Spleen (tissue), 11 donors: ENCODE data around the gene GDPD3. TPM values are rescaled to one million over a fixed set of nuclear protein-coding genes. Genes with fewer than 3 reads are reported as not detected.

Experiments used
- DNase-seq: peaks from one replicate; pipeline ENCODE4 v3.0.0-alpha.2; 2020
- H3K27ac ChIP-seq, 8 donors: fragments of 200-600 bp; sonication (generic) in 7 of 8; 1 replicate in 4 of 8; 2 replicates in 4 of 8; pipeline versions ENCODE4 v1.5.0 to v1.8.0; 2016 to 2021; ENCODE audit warnings: inconsistent platforms in 4 of 8, mild to moderate bottlenecking in 4 of 8, moderate library complexity in 1 of 8
- H3K27me3 ChIP-seq, 7 donors: fragments of 200-600 bp; sonication (generic) in 6 of 7; replicated peaks in 1 of 7; 1 replicate in 4 of 7; 2 replicates in 3 of 7; pipeline versions ENCODE4 v1.5.0 to v1.8.0; 2016 to 2021; ENCODE audit warnings: inconsistent platforms in 3 of 7, mild to moderate bottlenecking in 1 of 7
- H3K36me3 ChIP-seq, 6 donors: fragments of 200-600 bp; sonication (generic) in 5 of 6; 1 replicate in 4 of 6; 2 replicates in 2 of 6; pipeline versions ENCODE4 v1.5.0 to v1.8.0; 2016 to 2021; ENCODE audit warnings: inconsistent platforms in 2 of 6
- H3K4me1 ChIP-seq, 6 donors: fragments of 200-600 bp; sonication (generic) in 5 of 6; 1 replicate in 3 of 6; 2 replicates in 3 of 6; pipeline versions ENCODE4 v1.5.0 to v1.8.0; 2016 to 2021; ENCODE audit warnings: inconsistent platforms in 3 of 6
- H3K4me3 ChIP-seq, 8 donors: fragments of 200-600 bp; sonication (generic) in 7 of 8; 1 replicate in 4 of 8; 2 replicates in 4 of 8; pipeline versions ENCODE4 v1.5.0 to v1.8.0; 2016 to 2021; ENCODE audit warnings: inconsistent platforms in 4 of 8, mild to moderate bottlenecking in 4 of 8, moderate library complexity in 2 of 8
- H3K9me3 ChIP-seq, 8 donors: fragments of 200-600 bp; sonication (generic) in 7 of 8; 1 replicate in 4 of 8; 2 replicates in 4 of 8; pipeline versions ENCODE4 v1.5.0 to v1.8.0; 2016 to 2021; ENCODE audit warnings: inconsistent platforms in 4 of 8
- CTCF ChIP-seq, 11 experiments: fragments of 200-600 bp in 7 of 11; fragments of 450-650 bp in 4 of 11; sonication (generic) in 4 of 11; IDR thresholded peaks in 8 of 11; conservative IDR thresholded peaks in 3 of 11; 1 replicate in 7 of 11; 2 replicates in 4 of 11; pipeline versions ENCODE4 v1.4.0 to v1.8.0; 2016 to 2021; ENCODE audit warnings: antibody characterized with exemption in 11 of 11, inconsistent platforms in 4 of 11, mild to moderate bottlenecking in 1 of 11
- POLR2A ChIP-seq, 3 donors: fragments of 450-650 bp; IDR thresholded peaks; one replicate each; pipeline ENCODE4 v1.5.1; 2017; ENCODE audit warnings: antibody characterized with exemption in 3 of 3, mild to moderate bottlenecking in 1 of 3
- POLR2AphosphoS5 ChIP-seq, 3 donors: sonication (generic); formaldehyde crosslinking; IDR thresholded peaks; one replicate each; pipeline ENCODE4 v1.5.1; 2017; ENCODE audit warnings: antibody characterized with exemption in 3 of 3
- WGBS, 5 donors: extraction: QIAGEN DNeasy Blood & Tissue Kit in 3 of 5; methylation state at CpG; one replicate each; pipeline versions ENCODE4 v1.1.5 to v1.1.7; 2013 to 2018; 5-methylcytosine and 5-hydroxymethylcytosine counted together
- intact Hi-C: fragments of 100-400 bp; cut with DNase I; formaldehyde crosslinking; loops from one replicate; pipeline ENCODE4 v1.15.0; 2023; ENCODE audit warnings: low total_unique reads
- polyA plus RNA-seq, 3 donors: library from polyadenylated mRNA; stranded (reverse); fragments of 200-250 nt; gene quantifications; one replicate each; pipeline ENCODE4 v1.2.1, GENCODE V29; 2013
- total RNA-seq, 7 donors: library from RNA; depleted of rRNA in 3 of 7; stranded (reverse); fragments of >200 nt in 3 of 7; fragmentation: NEBNext Ultra II Directional in 4 of 7; extraction: Animal tissue kit (Norgen Biotek cat#: 25700) in 4 of 7; gene quantifications; one replicate each; pipeline versions ENCODE4 v1.1.0 to v1.2.1, GENCODE V29; 2016 to 2021
- donor health status: healthy with polysubstance abuse.
- donor health status: DM: no; HTN: no; CAD: no; lungs with moderate emphysema.
- donor health status: DM: no; HTN: no; CAD: no.
- donor health status: Bipolar disorder and iron deficiency.
- donor health status: healthy.
- donor health status: DM: no; HTN: no; CAD: no.
- donor health status: DM: yes; HTN: yes; CAD: no.

The GDPD3 gene
- total and polyA plus RNA-seq, 10 donors: 4.3 to 18.0 (median 10.7) TPM

- intact Hi-C loops: no loop called here
- no peak overlapping the region for H3K4me3 ChIP-seq
- no peak for DNase-seq
- no peaks in the 10 kb centered on the region for H3K9me3 ChIP-seq
- H3K27me3 ChIP-seq: no peaks in the 10 kb centered on the region
- H3K4me1 ChIP-seq: peaks cover 25 to 91% (median 49%) of the 10 kb centered on the region in 6 donors
- H3K27ac ChIP-seq: peak overlapping the region in 2 of 8 donors; percentile 97 to 98
- 84 to 92% (median 89%) methylated on average over 17 to 22 of the region's 22 CpGs for WGBS, 5 donors
- TF ChIP-seq POLR2A (IDR thresholded peaks at IDR 0.05): no peak
- TF ChIP-seq POLR2AphosphoS5 (IDR thresholded peaks at IDR 0.05): peak in 1 of 3 donors; percentile 45
- H3K36me3 ChIP-seq: peaks cover 0 to 43% (median 27%) of the 10 kb centered on the region in 6 donors
These were observed 24.3 kb downstream of the GDPD3 start for GRCh38 chr16:30088832-30089624.

GRCh38 chr16:30088237-30088831, 25.0 kb downstream of the GDPD3 start:
- H3K27ac ChIP-seq: peak overlapping the region in 2 of 8 donors; percentile 77 to 85

GRCh38 chr16:30087181-30087898, 26.0 kb downstream of the GDPD3 start:
- Histone ChIP-seq H3K9me3 (no peaks in the 10 kb centered on the region), H3K27ac (peak overlapping the region in 7 of 8 donors; percentile 36 to 85 (median 70)), H3K36me3 (peaks cover 6 to 47% (median 38%) of the 10 kb centered on the region in 6 donors), H3K4me3 (peak overlapping the region in 1 of 8 donors; percentile 19), H3K4me1 (peaks cover 9 to 74% (median 32%) of the 10 kb centered on the region in 6 donors), H3K27me3 (no peaks in the 10 kb centered on the region)
- TF ChIP-seq POLR2AphosphoS5 (IDR thresholded peaks at IDR 0.05) (peak in 2 of 3 donors; percentile 25 to 69), POLR2A (IDR thresholded peaks at IDR 0.05) (no peak)
- intact Hi-C loops: no loop called here
- WGBS, 5 donors: 66 to 91% (median 79%) methylated on average over 11 of the region's 11 CpGs
- DNase-seq: peak; percentile 79

More at GRCh38 chr16:30088237-30088831, 25.0 kb downstream of the GDPD3 start:
- WGBS, 5 donors: 74 to 92% (median 88%) methylated on average over 7 to 10 of the region's 10 CpGs
- H3K36me3 ChIP-seq: peaks cover 6 to 43% (median 30%) of the 10 kb centered on the region in 6 donors
- peaks cover 19 to 84% (median 42%) of the 10 kb centered on the region in 6 donors for H3K4me1 ChIP-seq
- H3K9me3 ChIP-seq: no peaks in the 10 kb centered on the region
- no peak overlapping the region for H3K4me3 ChIP-seq
- intact Hi-C loops: no loop called here
- no peak for DNase-seq
- TF ChIP-seq POLR2AphosphoS5 (IDR thresholded peaks at IDR 0.05) (no peak), CTCF (IDR thresholded peaks at IDR 0.05 in 8 of 11, conservative IDR thresholded peaks at IDR 0.05 in 3 of 11) (no peak), POLR2A (IDR thresholded peaks at IDR 0.05) (no peak)
- no peaks in the 10 kb centered on the region for H3K27me3 ChIP-seq

GRCh38 chr16:30086291-30087140, 26.8 kb downstream of the GDPD3 start:
- WGBS, 5 donors: 80 to 89% (median 85%) methylated on average over 16 to 27 of the region's 27 CpGs
- no peaks in the 10 kb centered on the region for H3K27me3 ChIP-seq
- peaks cover 6 to 55% (median 46%) of the 10 kb centered on the region in 6 donors for H3K36me3 ChIP-seq
- TF ChIP-seq POLR2AphosphoS5 (IDR thresholded peaks at IDR 0.05) (peak in 1 of 3 donors; percentile 49), POLR2A (IDR thresholded peaks at IDR 0.05) (no peak), CTCF (IDR thresholded peaks at IDR 0.05 in 8 of 11, conservative IDR thresholded peaks at IDR 0.05 in 3 of 11) (no peak)
- intact Hi-C loops: no loop called here
- peaks cover 6 to 66% (median 24%) of the 10 kb centered on the region in 6 donors for H3K4me1 ChIP-seq
- H3K9me3 ChIP-seq: no peaks in the 10 kb centered on the region
- H3K4me3 ChIP-seq: peak overlapping the region in 1 of 8 donors; percentile 19
- H3K27ac ChIP-seq: peak overlapping the region in 7 of 8 donors; percentile 36 to 85 (median 70)
- DNase-seq: no peak
